GM19043 (cell line): ENCODE measurements around the gene LBHD2.
"Not testable (repeated sequence)": the region's sequence is repeated elsewhere in the genome, so short reads cannot be mapped to it uniquely, and the experiment has no call there.

Experiments used
- ATAC-seq: cut with Tn5 transposase; IDR thresholded peaks from one replicate; pipeline ENCODE4 v1.9.1; 2021; ENCODE audit warnings: low read depth; ENCODE audit not compliant: unreplicated experiment

The LBHD2 gene

DNA sequence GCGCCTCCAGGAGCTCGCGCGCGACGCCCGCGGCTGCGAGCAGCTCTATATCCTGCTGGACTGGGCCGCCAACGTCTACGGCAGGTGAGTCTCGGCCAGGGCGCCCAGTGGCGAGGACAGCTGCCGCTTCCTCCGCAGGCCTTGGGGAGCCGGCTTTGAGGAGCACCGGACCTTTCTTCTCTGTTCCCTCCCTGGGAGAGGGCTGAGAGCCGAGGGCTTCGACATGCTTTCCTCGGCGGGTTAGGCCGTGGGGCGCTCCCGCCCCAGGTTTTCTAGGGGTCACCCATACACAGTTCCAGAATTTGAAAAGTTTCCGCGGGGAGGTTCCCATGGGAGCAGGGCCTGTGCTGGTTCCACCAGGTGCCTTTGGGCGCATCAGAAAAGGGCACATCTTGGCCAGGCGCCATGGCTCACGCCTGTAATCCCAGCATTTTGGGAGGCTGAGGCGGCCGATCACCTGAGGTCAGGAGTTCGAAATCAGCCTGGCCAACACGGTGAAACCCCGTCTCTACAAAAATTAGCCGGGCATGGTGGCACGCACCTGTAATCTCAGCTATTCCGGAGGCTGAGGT lies 18.8 kb downstream of the LBHD2 start:
- no peak for ATAC-seq

DNA sequence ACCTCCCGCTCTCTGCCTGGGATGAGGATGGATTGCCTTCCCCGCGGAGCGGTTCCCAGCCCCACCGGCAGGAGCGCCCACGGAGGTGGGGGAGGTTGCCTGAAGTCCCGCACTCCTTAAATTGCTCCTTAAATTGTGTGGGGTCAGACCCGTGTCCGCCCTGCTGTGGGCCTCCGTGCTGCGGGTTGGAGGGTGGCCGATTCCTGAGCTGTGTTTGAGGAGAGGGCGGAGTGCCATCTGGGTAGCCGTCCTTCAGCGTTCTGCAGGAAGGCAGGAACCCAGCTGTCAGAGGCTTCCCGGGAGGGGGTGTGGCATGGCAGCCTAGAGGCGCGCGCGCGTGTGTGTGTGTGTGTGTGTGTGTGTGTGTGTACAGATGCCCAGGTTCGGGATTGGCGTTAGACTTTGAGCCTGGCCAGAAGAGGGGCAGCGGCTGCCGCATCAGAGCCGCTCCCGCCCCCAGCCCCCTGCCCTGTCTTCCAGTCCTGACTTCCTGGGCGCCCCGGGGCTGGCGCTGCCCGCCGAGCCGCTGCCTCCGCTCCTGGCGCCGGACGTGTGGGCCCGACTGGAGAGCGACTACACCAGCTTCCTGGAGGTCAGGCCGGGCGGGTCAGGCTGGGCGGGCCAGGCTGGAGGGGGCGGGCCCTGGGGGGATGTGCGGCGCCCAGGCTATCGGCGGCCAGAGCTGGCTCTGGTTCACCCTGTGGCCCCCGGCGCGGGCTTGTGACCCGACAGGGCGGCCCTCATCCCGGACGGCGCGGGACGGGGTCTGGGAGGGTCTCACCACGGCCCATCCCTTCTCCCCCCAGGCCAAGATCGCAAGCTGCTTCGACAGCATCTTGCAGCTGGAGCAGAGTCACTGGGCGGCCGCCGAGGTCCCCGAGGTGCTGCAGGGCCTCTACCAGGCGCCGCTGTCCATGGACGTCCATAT lies 19.7 kb downstream of the LBHD2 start:
- ATAC-seq: no peak

GRCh38 chr14:103104389-103104653 lies 20.3 kb downstream of the LBHD2 start:
- no peak for ATAC-seq

- ATAC-seq: no peak
Observed at GRCh38 chr14:103104654-103105452, 20.8 kb downstream of the LBHD2 start.

DNA sequence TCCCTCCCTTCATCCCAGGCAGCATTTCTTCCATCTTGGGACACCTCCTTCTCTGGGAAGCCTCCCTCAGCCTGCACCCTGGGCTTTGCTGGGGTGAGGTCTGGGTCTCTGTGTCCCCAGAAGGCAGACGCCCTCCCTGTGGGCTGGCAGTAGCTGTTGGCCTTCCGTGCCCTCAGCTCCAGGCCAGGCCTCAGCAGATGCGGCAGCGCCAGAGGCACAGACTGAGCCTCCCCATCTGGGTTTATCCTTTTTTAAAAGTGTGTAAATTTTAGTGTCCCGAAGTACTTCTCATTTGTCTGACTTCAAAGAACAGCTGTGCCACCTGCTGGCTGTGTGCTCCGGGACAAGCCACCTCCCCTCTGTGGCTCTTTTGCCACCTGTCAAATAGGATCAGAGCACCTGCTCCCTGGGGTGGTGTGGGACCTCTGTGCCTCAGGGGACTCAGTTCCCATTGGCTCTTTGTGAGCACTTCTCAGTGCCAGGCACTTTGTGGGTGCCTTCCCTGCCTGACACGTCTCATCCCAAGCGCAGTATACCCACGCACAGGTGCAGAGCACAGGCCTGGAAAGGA lies 21.7 kb downstream of the LBHD2 start:
- ATAC-seq: no peak

DNA sequence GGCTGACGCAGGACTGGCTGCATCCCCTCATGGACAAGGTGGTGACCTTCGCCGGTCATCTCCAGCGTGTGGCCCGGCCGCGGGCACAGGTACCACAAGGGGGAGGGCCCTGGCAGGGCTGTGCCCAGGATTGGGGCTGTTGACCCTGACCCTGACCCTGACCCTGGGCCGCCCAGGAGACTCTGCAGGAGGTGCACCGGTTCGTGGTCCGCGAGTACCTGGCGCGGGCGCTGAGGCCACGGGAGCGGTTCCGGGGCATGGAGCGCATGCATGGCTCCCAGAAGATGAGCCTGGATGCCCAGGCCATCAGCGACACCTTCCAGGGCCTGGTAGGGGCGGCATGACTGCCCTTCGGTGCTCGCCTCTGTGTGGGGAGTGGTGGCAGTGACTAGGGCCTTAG lies 23.4 kb downstream of the LBHD2 start:
- ATAC-seq: no peak

DNA sequence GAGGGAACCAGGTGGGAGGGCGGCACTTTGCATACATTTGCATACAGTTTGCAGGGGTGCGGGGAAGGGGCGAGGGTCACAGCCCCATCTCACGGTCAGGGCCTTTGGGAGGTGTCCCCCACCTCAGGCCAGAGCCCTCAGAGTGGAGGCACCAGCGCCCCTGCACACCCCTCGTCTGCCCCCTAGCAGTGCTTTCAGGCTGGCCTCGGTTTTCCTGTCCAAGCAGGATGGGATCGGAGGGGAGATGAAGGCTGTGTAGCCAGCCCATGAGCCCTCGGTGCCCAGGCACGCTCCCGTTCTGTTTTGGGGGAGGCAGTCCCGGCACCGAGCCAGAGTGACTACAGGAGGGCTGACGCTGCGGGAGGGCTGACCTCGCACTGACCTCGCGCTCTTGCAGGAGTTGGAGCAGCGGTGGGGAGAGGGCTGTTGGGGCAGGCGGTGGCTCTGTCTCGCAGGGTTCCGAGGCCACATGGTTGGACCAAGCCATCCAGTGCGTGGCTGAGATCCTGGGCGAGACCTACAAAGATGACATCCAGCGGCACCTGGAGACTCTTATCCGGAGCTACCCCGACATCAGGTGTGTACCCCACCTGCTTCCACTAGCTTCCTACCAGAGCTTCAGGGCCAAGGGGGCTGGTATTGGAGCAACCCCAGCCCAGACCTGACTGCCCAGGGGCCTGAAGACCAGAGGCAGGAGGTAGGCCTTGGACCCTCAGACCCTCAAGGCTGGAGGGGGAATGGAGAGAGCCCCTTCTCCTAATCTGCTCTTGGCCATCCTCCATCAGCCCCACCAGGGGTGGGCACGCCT lies 24.1 kb downstream of the LBHD2 start:
- no peak for ATAC-seq

GRCh38 chr14:103108749-103109207 lies 24.8 kb downstream of the LBHD2 start:
- no peak for ATAC-seq

DNA sequence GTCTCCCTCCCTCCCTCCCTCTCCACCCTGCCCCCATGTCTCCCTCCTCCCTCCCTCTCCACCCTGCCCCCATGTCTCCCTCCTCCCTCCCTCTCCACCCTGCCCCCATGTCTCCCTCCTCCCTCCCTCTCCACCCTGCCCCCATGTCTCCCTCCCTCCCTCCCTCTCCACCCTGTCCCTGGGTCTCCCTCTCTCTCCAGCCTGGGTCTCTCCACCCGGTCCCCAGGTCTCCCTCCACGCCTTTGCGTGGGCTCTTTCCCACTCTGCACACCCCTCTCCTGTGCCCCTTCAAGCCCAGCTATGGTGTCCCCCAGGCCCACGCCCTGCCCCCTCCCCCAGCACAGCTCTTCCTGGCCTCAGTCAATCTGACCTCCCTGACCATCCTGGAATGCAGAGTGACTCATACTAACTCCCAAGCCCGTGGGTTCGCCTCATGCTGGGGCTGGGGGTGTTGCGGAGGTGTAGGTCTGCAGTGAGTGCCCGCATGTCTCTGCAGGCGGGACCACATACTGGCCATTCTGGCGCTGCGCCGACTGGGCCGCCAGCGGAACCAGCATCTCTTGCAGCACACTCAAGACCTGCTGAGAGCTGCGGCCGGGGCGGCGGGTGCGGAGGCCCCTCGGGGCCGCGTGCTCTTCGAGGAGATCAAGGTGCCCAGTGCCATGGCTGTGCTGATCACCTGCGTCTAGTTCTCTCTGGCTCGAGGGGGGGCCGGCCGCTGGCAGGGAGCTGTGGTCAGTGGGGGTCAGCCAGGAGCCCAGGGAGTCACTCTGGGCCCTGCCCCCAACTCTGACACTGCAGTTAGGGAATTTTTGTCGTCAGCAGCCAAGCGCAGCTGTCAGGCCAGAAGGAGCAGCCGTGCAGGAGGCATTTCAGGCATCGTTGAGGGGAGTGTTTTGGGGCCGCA lies 25.8 kb downstream of the LBHD2 start:
- no peak for ATAC-seq

DNA sequence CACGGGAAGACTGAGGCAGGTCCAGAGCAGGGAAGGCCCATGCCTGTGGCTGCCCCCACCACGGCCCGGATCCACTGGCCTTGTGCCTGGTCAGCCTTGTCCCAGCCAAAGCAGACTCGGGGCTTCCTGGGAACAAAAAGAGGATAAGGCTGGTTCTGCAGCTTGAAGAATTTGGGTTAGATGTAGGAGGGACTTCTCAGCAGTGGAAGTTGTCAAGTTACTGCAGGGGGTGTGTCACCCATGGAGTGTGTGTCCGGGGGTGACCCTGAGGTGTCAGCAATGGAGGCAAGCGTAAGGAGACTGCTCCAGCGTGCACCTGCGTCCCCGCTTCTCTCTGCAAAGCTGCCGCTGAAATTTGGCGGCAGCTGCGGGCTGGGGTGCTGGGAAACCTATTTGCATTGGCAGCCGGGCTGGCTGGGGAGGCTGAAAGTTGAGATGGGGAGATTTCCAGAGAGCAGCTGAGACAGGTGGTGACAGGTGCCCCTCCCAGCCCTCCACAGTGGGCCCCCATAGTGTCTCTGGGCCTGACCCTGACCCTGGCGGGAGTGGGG lies 26.7 kb downstream of the LBHD2 start:
- no peak for ATAC-seq

DNA sequence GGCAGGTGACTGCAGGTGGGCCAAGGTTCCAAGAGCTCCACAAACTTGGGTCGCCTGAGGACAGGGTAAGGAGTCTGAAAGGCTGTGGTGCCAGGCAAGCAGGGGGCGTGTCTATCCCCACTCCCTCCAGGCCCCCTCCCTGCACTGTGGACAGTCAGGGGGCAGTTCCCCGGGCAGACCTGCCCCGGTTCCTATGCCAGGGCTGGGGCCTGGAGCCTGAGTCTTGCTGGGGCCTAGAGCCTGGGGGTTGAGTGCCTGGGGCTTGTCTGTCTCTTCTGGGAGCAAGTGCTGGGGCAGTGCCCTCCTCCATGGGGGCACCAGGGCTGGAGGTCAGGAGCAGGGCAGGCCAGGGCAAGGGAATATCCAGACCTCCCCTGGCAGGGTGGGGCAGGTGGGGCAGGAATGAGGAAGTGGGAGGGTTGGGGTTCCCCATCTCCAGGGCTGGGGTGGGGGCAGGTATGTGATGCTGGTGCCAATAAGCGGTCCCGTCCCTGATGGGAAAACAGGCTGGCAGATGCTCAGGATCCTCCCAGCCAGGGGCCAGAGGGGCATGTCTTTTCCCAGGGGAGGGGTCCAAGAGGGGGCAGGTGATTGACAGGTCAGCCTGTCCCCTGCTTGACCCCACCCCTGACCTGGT lies 27.3 kb downstream of the LBHD2 start:
- no peak for ATAC-seq

GRCh38 chr14:103112400-103113243 lies 28.6 kb downstream of the LBHD2 start:
- ATAC-seq: no peak

GRCh38 chr14:103113303-103113702 lies 29.3 kb downstream of the LBHD2 start:
- no peak for ATAC-seq

GRCh38 chr14:103113774-103114173 lies 29.8 kb downstream of the LBHD2 start:
- no peak for ATAC-seq

- ATAC-seq: not testable (repeated sequence)
Observed at GRCh38 chr14:103115086-103115679, 31.2 kb downstream of the LBHD2 start.

- ATAC-seq: no peak
Observed at GRCh38 chr14:103115845-103116572, 32.0 kb downstream of the LBHD2 start.

DNA sequence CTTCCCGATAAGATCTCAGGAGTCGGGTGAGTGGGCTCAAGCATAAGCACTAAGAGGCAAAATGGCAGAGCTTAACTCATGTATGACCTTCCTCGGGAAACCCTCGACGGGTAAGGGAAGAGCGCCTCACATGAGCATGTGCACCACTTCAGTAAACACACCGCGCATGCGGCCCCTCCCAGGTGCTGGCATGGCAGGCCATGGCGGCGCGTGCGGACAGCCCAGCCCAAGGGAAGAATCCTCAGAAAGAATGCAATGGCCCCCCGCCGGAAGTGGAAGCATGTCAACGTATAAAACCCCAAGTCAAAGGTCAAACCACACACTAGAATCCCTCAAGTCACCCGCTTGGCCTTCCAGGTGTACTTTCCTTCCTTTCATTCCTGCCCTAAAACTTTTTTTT lies 32.6 kb downstream of the LBHD2 start:
- ATAC-seq: no peak
